Caco-2 (cell line): ENCODE measurements around the gene ADGRL2. TPM values are rescaled to one million over a fixed set of nuclear protein-coding genes. Genes with fewer than 3 reads are reported as not detected.

ENCODE experiments used
- BruUV-seq: library from RNA; stranded (reverse); fragments of 400-500 nt; replicated peaks from 2 replicates; lab custom pipeline; 2021; lab: Mats Ljungman, UMichigan
- CTCF ChIA-PET: fragments of 300-600 bp; sonication (Branson Sonifier 250); formaldehyde crosslinking; loops from one replicate; lab custom pipeline; 2022; ENCODE audit warnings: antibody characterized with exemption; lab: Charles Lee
- POLR2A ChIA-PET: fragments of 300-600 bp; sonication (Branson Sonifier 250); formaldehyde crosslinking; loops from one replicate; lab custom pipeline; 2022; ENCODE audit warnings: antibody characterized with exemption; lab: Charles Lee
- DNase-seq, 2 experiments: peaks; one replicate each; pipeline versions ENCODE4 v3.0.0 to v3.0.0-alpha.2; 2020 to 2022
- H3K27me3 ChIP-seq: replicated peaks from 2 replicates; pipeline ENCODE4 v1.6.0; 2011; ENCODE audit warnings: low read length; ENCODE audit not compliant: control insufficient read depth, insufficient read depth
- H3K36me3 ChIP-seq: 2 replicates; pipeline ENCODE4 v1.5.1; 2011; ENCODE audit warnings: low read length; ENCODE audit not compliant: control insufficient read depth, insufficient read depth
- H3K4me1 ChIP-seq: fragments of 250-450 bp; sonication (Bioruptor Pico); 2 replicates; pipeline ENCODE4 v1.5.1; 2020; ENCODE audit warnings: mild to moderate bottlenecking
- H3K4me3 ChIP-seq: 2 replicates; pipeline ENCODE4 v1.5.1; 2011; ENCODE audit warnings: low read depth, mild to moderate bottlenecking, control low read depth, low read length
- H3K9me3 ChIP-seq: fragments of 250-450 bp; sonication (Bioruptor Pico); 2 replicates; pipeline ENCODE4 v1.5.1; 2020; ENCODE audit warnings: mild to moderate bottlenecking, moderate library complexity
- H3K27ac Mint-ChIP-seq: one replicate; pipeline ENCODE4 v1.8.0; 2022; ENCODE audit warnings: mixed read lengths; ENCODE audit not compliant: unreplicated experiment
- H3K27me3 Mint-ChIP-seq: one replicate; pipeline ENCODE4 v1.8.0; 2022; ENCODE audit warnings: mixed read lengths; ENCODE audit not compliant: insufficient read depth, unreplicated experiment
- H3K36me3 Mint-ChIP-seq: one replicate; pipeline ENCODE4 v1.8.0; 2022; ENCODE audit warnings: mild to moderate bottlenecking, mixed read lengths; ENCODE audit not compliant: insufficient read depth, unreplicated experiment
- H3K4me1 Mint-ChIP-seq: one replicate; pipeline ENCODE4 v1.8.0; 2022; ENCODE audit warnings: low read depth, mixed read lengths; ENCODE audit not compliant: unreplicated experiment
- H3K4me3 Mint-ChIP-seq: one replicate; pipeline ENCODE4 v1.8.0; 2022; ENCODE audit warnings: mild to moderate bottlenecking, moderate library complexity, mixed read lengths; ENCODE audit not compliant: unreplicated experiment
- H3K9me3 Mint-ChIP-seq: one replicate; pipeline ENCODE4 v1.8.0; 2022; ENCODE audit warnings: mixed read lengths; ENCODE audit not compliant: unreplicated experiment
- CTCF ChIP-seq, 2 experiments: fragments of 200-600 bp in 1 of 2; IDR thresholded peaks; 1 replicate in 1 of 2; 2 replicates in 1 of 2; pipeline versions ENCODE4 v1.5.1 to v1.8.0; 2011 to 2022; ENCODE audit warnings: antibody characterized with exemption in 1 of 2, control low read depth in 1 of 2, inconsistent platforms in 1 of 2, low read depth in 1 of 2, low read length in 1 of 2, mild to moderate bottlenecking in 1 of 2, moderate library complexity in 1 of 2; ENCODE audit not compliant: insufficient read depth in 1 of 2, severe bottlenecking in 1 of 2, unreplicated experiment in 1 of 2
- intact Hi-C: fragments of 100-400 bp; cut with micrococcal nuclease; formaldehyde crosslinking; loops from one replicate; pipeline ENCODE4 v1.10.0; 2022; ENCODE audit not compliant: unreplicated experiment
- total RNA-seq: library from RNA; stranded (reverse); gene quantifications from 2 replicates; pipeline ENCODE4 v1.2.3, GENCODE V29; 2022

ADGRL2 gene
- total RNA-seq, 1 experiment from 2014 or later, result 3.8 TPM

DNA sequence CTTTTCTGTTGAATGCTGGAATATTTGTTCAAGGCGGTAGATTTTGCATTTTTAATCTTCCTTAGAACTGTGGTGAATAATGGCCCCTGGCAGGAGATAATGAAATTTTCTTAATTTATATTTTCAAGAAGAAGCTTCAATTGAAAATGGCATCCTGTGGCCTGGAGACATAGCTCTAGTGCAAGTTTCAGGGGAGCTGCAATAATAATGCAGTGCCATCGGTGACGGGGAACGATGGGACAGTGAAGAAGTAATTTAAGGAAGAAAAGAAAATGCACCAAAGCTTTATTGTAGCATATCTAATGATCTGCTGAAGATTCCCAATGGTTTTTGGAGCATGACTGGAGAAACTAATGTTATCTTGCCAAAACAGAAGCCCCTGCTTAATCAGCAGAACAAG is 128.4 kb downstream of the ADGRL2 start:
- Histone ChIP-seq H3K36me3 (no peaks in the 10 kb centered on the region), H3K27me3 (no peaks in the 10 kb centered on the region), H3K9me3 (no peaks in the 10 kb centered on the region), H3K4me3 (no peak overlapping the region), H3K4me1 (no peaks in the 10 kb centered on the region)
- BruUV-seq, result no TSS peak
- DNase-seq, result no peak
- no peaks in the 10 kb centered on the region for H3K4me1 Mint-ChIP-seq
- ChIA-PET CTCF (no interaction called here), POLR2A (no interaction called here)
- H3K27me3 Mint-ChIP-seq, result no peaks in the 10 kb centered on the region
- intact Hi-C loops, result no loop called here
- no peak overlapping the region for H3K4me3 Mint-ChIP-seq
- H3K9me3 Mint-ChIP-seq, result no peaks in the 10 kb centered on the region
- H3K27ac Mint-ChIP-seq, result no peak overlapping the region
- H3K36me3 Mint-ChIP-seq, result no peaks in the 10 kb centered on the region
- no peak for TF ChIP-seq CTCF (IDR thresholded peaks at IDR 0.05; ENCODE audit: insufficient read depth in 1 of 2, low read depth in 1 of 2, low read length in 1 of 2, severe bottlenecking in 1 of 2, unreplicated experiment in 1 of 2)

- Histone ChIP-seq H3K4me1 (no peaks in the 10 kb centered on the region), H3K36me3 (no peaks in the 10 kb centered on the region), H3K9me3 (no peaks in the 10 kb centered on the region), H3K27me3 (no peaks in the 10 kb centered on the region), H3K4me3 (no peak overlapping the region)
- Mint-ChIP-seq H3K27me3 (no peaks in the 10 kb centered on the region), H3K9me3 (no peaks in the 10 kb centered on the region), H3K27ac (no peak overlapping the region), H3K4me3 (no peak overlapping the region), H3K4me1 (no peaks in the 10 kb centered on the region), H3K36me3 (no peaks in the 10 kb centered on the region)
- ChIA-PET CTCF (no interaction called here), POLR2A (no interaction called here)
- no TSS peak for BruUV-seq
- intact Hi-C loops, result no loop called here
- DNase-seq, result no peak
- TF ChIP-seq CTCF (IDR thresholded peaks at IDR 0.05; ENCODE audit: insufficient read depth in 1 of 2, low read depth in 1 of 2, low read length in 1 of 2, severe bottlenecking in 1 of 2, unreplicated experiment in 1 of 2), result no peak
Measured at GRCh38 chr1:81936853-81937252, 136.1 kb downstream of the ADGRL2 start.

- Histone ChIP-seq H3K9me3 (no peaks in the 10 kb centered on the region), H3K4me3 (no peak overlapping the region), H3K4me1 (no peaks in the 10 kb centered on the region), H3K27me3 (no peaks in the 10 kb centered on the region), H3K36me3 (no peaks in the 10 kb centered on the region)
- H3K27me3 Mint-ChIP-seq, result no peaks in the 10 kb centered on the region
- POLR2A ChIA-PET, result no interaction called here
- H3K4me1 Mint-ChIP-seq, result no peaks in the 10 kb centered on the region
- no peak overlapping the region for H3K4me3 Mint-ChIP-seq
- CTCF ChIA-PET, result no interaction called here
- H3K27ac Mint-ChIP-seq, result no peak overlapping the region
- BruUV-seq, result no TSS peak
- DNase-seq, result no peak
- H3K9me3 Mint-ChIP-seq, result no peaks in the 10 kb centered on the region
- intact Hi-C loops, result no loop called here
- TF ChIP-seq CTCF (IDR thresholded peaks at IDR 0.05; ENCODE audit: insufficient read depth in 1 of 2, low read depth in 1 of 2, low read length in 1 of 2, severe bottlenecking in 1 of 2, unreplicated experiment in 1 of 2), result no peak
- no peaks in the 10 kb centered on the region for H3K36me3 Mint-ChIP-seq
Measured at GRCh38 chr1:81937791-81938450, 137.2 kb downstream of the ADGRL2 start.
